Nephron (organoid): ENCODE measurements around the gene SMG7.
A peak's percentile ranks its signal among the peaks of the same experiment; 100 is the strongest.
"Not testable (repeated sequence)": the region's sequence is repeated elsewhere in the genome, so short reads cannot be mapped to it uniquely, and the experiment has no call there.

Source experiments
- H3K27ac Mint-ChIP-seq, 3 experiments: 2 replicates each; pipeline ENCODE4 v1.8.0; 2020; ENCODE audit warnings: mixed read lengths in 3 of 3, mild to moderate bottlenecking in 2 of 3, moderate library complexity in 1 of 3
- H3K27me3 Mint-ChIP-seq: 2 replicates; pipeline ENCODE4 v1.8.0; 2021; ENCODE audit warnings: low read depth, mild to moderate bottlenecking, moderate library complexity, mixed read lengths
- H3K36me3 Mint-ChIP-seq: 2 replicates; pipeline ENCODE4 v1.8.0; 2020; ENCODE audit warnings: low read depth, mixed read lengths
- H3K4me1 Mint-ChIP-seq: 2 replicates; pipeline ENCODE4 v1.8.0; 2020; ENCODE audit warnings: mixed read lengths
- H3K4me3 Mint-ChIP-seq, 3 experiments: 2 replicates each; pipeline ENCODE4 v1.8.0; 2020; ENCODE audit warnings: mild to moderate bottlenecking in 3 of 3, mixed read lengths in 3 of 3, moderate library complexity in 2 of 3
- H3K9me3 Mint-ChIP-seq: 2 replicates; pipeline ENCODE4 v1.8.0; 2020; ENCODE audit warnings: mixed read lengths
- TF ChIP-seq, protein P1 (sequence below), 3 experiments: fragments of 200-600 bp; sonication (generic); IDR thresholded peaks; one replicate each; pipeline ENCODE4 v1.5.0; 2021; ENCODE audit warnings: antibody characterized with exemption in 3 of 3; ENCODE audit not compliant: unreplicated experiment in 3 of 3

Gene SMG7, protein sequence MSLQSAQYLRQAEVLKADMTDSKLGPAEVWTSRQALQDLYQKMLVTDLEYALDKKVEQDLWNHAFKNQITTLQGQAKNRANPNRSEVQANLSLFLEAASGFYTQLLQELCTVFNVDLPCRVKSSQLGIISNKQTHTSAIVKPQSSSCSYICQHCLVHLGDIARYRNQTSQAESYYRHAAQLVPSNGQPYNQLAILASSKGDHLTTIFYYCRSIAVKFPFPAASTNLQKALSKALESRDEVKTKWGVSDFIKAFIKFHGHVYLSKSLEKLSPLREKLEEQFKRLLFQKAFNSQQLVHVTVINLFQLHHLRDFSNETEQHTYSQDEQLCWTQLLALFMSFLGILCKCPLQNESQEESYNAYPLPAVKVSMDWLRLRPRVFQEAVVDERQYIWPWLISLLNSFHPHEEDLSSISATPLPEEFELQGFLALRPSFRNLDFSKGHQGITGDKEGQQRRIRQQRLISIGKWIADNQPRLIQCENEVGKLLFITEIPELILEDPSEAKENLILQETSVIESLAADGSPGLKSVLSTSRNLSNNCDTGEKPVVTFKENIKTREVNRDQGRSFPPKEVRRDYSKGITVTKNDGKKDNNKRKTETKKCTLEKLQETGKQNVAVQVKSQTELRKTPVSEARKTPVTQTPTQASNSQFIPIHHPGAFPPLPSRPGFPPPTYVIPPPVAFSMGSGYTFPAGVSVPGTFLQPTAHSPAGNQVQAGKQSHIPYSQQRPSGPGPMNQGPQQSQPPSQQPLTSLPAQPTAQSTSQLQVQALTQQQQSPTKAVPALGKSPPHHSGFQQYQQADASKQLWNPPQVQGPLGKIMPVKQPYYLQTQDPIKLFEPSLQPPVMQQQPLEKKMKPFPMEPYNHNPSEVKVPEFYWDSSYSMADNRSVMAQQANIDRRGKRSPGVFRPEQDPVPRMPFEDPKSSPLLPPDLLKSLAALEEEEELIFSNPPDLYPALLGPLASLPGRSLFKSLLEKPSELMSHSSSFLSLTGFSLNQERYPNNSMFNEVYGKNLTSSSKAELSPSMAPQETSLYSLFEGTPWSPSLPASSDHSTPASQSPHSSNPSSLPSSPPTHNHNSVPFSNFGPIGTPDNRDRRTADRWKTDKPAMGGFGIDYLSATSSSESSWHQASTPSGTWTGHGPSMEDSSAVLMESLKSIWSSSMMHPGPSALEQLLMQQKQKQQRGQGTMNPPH

DNA sequence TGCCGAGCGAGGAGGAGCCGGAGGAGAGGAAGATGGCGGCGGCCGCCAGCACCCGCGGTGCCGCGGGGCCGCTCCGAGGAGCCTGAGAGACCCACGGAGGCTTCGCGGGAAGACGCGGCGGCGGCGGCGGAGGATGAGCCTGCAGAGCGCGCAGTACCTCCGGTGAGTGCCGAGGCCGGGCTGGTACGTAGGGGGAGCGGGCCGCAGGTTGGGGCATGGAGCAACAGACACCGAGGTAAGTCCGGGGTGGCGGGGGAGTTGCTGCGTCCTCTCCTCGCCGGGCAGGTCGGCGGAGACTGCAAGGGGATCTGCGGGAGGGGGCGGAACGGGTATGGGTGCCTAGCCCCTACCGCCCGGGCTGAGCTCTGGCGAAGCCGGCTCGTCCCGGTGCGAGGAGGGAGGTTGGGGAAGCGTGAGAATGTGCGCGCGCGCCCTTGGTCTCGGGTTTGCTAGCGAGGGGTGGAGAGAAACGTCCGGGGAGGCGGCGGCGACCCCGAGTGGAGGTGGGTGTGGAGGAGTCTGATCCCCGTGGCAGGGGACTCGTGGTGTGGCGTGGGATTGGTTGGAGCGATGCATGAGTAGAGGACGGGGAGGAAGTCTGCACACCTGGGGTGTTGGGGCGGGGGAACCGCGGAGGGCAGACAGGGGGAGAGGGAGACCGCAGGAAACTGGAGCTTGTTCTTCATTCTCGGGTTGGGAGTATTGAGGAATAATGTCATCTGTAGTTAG is at the start of gene SMG7:
SMG7 (plus strand) TSS at position 12 of the 729 bp plus-strand sequence; CDS start at position 134, 122 bp downstream.
- peaks cover 7% of the 10 kb centered on the region for H3K36me3 Mint-ChIP-seq
- H3K27me3 Mint-ChIP-seq: no peaks in the 10 kb centered on the region
- H3K4me1 Mint-ChIP-seq: peaks cover 11% of the 10 kb centered on the region
- TF ChIP-seq, protein P1, sequence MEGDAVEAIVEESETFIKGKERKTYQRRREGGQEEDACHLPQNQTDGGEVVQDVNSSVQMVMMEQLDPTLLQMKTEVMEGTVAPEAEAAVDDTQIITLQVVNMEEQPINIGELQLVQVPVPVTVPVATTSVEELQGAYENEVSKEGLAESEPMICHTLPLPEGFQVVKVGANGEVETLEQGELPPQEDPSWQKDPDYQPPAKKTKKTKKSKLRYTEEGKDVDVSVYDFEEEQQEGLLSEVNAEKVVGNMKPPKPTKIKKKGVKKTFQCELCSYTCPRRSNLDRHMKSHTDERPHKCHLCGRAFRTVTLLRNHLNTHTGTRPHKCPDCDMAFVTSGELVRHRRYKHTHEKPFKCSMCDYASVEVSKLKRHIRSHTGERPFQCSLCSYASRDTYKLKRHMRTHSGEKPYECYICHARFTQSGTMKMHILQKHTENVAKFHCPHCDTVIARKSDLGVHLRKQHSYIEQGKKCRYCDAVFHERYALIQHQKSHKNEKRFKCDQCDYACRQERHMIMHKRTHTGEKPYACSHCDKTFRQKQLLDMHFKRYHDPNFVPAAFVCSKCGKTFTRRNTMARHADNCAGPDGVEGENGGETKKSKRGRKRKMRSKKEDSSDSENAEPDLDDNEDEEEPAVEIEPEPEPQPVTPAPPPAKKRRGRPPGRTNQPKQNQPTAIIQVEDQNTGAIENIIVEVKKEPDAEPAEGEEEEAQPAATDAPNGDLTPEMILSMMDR (IDR thresholded peaks at IDR 0.05; ENCODE audit: unreplicated experiment in 3 of 3): no peak
- peak within 1 kb of the TSS; percentile 96 to 99 (median 98) for H3K27ac Mint-ChIP-seq
- no peaks in the 10 kb centered on the region for H3K9me3 Mint-ChIP-seq
- H3K4me3 Mint-ChIP-seq: peak within 1 kb of the TSS; percentile 89 to 93 (median 91)

DNA sequence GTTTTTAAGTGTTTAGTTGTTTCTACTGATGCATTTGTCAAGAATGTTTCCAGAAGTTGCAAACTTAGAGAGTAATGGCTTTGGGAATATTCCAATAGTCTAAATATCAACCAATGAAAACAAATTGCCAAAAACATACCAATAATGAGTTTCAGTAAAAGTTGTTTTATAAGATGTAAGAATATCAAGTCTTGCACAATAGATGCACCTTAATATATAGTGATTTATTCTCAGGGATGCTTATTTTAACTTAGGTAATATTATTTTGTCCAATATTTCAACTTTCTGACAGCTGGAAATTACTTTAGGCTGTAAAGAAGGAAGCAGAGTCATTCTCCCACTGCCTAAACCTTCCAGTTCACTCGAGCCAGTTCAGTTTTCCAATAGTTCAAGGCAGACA is 48.8 kb upstream of the SMG7 start:
- Mint-ChIP-seq H3K27me3 (peaks cover 45% of the 10 kb centered on the region), H3K27ac (no peak overlapping the region), H3K4me3 (no peak overlapping the region), H3K36me3 (no peaks in the 10 kb centered on the region), H3K4me1 (peaks cover 3% of the 10 kb centered on the region), H3K9me3 (peaks cover 6% of the 10 kb centered on the region)
- TF ChIP-seq, protein P1 (IDR thresholded peaks at IDR 0.05; ENCODE audit: unreplicated experiment in 3 of 3): no peak

DNA sequence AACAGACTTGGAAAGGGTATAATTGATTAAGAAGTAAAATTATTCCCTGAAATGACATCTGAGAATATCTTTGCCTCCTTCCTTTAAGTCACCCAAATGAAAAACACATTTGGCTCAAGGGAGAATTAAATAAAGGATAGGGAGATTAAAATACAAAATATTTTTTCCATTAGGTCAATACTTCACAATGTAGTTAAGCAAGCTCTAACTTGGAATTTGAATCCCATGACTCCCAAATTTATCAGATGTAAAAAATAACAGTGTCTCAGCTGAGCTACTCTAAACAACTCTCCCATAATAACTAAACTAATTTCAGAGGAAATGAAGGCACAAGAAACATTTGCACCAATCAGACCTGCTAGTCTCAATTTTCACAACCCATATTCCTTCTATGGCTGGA is 47.6 kb upstream of the SMG7 start:
- TF ChIP-seq, protein P1 (IDR thresholded peaks at IDR 0.05; ENCODE audit: unreplicated experiment in 3 of 3): no peak
- H3K36me3 Mint-ChIP-seq: no peaks in the 10 kb centered on the region
- H3K9me3 Mint-ChIP-seq: peaks cover 6% of the 10 kb centered on the region
- no peak overlapping the region for H3K4me3 Mint-ChIP-seq
- no peak overlapping the region for H3K27ac Mint-ChIP-seq
- H3K4me1 Mint-ChIP-seq: no peaks in the 10 kb centered on the region
- peaks cover 33% of the 10 kb centered on the region for H3K27me3 Mint-ChIP-seq

DNA sequence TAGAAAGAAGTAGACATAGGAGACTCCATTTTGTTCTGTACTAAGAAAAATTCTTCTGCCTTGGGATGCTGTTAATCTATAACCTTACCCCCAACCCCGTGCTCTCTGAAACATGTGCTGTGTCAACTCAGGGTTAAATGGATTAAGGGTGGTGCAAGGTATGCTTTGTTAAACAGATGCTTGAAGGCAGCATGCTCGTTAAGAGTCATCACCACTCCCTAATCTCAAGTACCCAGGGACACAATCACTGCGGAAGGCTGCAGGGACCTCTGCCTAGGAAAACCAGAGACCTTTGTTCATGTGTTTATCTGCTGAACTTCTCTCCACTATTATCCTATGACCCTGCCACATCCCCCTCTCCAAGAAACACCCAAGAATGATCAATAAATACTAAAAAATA is 44.7 kb upstream of the SMG7 start:
- not testable (repeated sequence) for H3K27ac Mint-ChIP-seq, H3K27me3 Mint-ChIP-seq, H3K36me3 Mint-ChIP-seq, H3K9me3 Mint-ChIP-seq, H3K4me1 Mint-ChIP-seq, H3K4me3 Mint-ChIP-seq

DNA sequence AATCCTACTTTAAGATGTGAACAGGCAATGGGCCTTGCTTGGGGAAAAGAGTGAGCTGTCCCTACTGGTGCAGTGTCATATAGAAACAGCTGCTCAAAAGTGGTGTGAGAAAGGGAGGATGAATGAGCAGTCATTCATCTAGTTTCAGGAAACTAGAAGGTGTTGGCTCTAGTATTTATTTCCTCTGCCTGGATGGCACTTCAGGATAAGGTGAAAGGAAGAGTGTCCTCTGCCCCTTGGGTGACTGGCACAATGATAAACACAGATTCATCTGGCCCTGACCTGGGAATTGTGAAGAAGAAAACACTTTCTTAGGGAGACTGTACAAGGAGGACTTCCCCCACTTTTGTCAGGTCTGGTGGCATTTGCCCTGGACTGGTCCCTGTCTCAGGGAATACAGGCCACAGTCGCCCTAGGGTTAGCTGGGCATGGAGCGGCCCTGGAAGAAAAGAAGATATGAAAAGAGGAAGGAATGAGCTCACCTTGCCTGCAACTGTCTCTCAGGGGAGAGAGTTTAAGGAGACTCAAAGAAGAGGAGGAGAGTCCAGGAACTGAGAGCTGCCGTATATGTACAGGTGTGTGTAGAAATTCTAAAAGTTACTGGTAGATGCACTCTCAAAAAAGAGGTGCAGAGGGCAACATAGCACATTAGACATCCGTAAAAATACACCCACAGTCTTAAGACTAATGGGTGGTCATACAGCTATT is 40.3 kb upstream of the SMG7 start:
- Mint-ChIP-seq H3K36me3 (no peaks in the 10 kb centered on the region), H3K27ac (no peak overlapping the region), H3K4me1 (no peaks in the 10 kb centered on the region), H3K9me3 (no peaks in the 10 kb centered on the region), H3K27me3 (no peaks in the 10 kb centered on the region), H3K4me3 (no peak overlapping the region)
- TF ChIP-seq, protein P1 (IDR thresholded peaks at IDR 0.05; ENCODE audit: unreplicated experiment in 3 of 3): no peak
